GM13977 (cell line): ENCODE data around the gene PCAT7.
"Not testable (repeated sequence)": the region's sequence is repeated elsewhere in the genome, so short reads cannot be mapped to it uniquely, and the experiment has no call there.

Source experiments
- DNase-seq: peaks from one replicate; pipeline ENCODE4 v3.0.0; 2012; ENCODE audit warnings: low spot score
- CTCF ChIP-seq: IDR thresholded peaks from 2 replicates; pipeline ENCODE4 v1.5.1; 2012; ENCODE audit warnings: mild to moderate bottlenecking, control low read depth; ENCODE audit not compliant: insufficient read depth; ENCODE audit errors: extremely low read depth, missing control alignments
- in situ Hi-C: fragments of 300-500 bp; cut with MboI; formaldehyde crosslinking; loops from one replicate; pipeline ENCODE4 v1.12.0; 2022; ENCODE audit warnings: low sequenced_read_pairs, low pct_unique_long_range_greater_than_20kb, mixed read lengths, inconsistent platforms; ENCODE audit not compliant: unreplicated experiment

Gene PCAT7

DNA sequence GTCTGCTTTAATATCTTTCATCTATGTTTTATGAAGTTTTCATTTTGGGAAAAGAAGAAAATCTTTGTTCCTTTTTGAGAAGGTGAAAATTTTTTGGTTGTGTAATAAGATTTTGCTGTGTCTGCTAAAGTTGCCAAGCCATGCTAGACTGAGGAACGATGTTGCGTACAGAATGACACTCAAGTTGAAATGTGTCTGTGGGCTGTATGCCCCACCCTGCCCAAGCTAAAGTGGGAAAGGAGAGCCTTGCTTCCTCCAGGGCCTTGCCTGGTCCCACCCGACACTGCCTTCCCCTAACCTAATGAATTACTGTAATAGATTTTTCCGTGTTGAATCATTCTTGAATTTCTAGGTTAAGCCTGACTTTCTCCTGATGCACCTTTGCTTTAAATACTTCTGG is 2.5 kb downstream of the PCAT7 start:
- in situ Hi-C loops, result no loop called here
- TF ChIP-seq CTCF, result no peak
- DNase-seq, result no peak

DNA sequence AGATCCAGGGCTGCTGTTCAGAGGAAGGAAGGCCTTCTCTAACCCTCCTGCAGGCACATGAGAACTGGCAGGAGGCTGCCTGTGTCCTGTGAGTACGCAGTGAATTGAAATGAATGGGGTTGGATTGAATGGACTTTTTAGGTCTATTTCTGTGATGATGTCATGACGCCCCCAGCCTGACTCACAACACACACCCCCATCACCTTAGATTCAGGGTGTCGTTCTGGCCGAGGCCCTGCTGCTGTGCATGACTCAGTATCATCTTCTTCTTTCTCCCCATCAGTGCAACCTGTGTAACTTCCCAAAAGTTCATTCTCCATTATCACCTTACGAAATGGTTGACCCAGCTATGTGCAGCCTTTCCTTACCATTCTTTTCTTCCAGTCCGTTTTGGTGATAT is 5.4 kb downstream of the PCAT7 start:
- TF ChIP-seq CTCF, result no peak
- in situ Hi-C loops, result no loop called here
- DNase-seq, result no peak

- TF ChIP-seq CTCF, result no peak
- no peak for DNase-seq
- in situ Hi-C loops, result no loop called here
Observed at GRCh38 chr9:94563548-94563947, 8.7 kb downstream of the PCAT7 start.

GRCh38 chr9:94564279-94564678 is 9.4 kb downstream of the PCAT7 start:
- in situ Hi-C loops, DNase-seq: not testable (repeated sequence)

DNA sequence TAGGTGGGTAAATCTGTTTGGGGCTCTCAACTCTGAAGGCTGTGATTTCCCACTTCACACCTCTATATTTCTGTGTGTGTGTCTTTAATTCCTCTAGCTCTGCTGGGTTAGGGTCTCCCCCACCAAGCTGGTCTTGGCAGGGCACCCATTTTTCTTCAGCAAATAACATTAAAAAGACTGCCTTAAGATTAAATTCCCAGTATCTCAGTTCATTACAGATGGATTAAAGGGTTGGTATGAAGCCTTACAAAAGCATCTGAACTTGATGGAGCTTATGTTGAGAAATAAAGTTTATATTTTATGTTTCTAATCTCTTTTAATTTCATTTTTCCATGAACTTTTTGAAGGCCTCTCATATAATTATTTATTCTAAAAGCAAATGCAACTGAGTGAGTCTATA is 11.7 kb downstream of the PCAT7 start:
- in situ Hi-C loops, result no loop called here
- TF ChIP-seq CTCF, result no peak
- no peak for DNase-seq

DNA sequence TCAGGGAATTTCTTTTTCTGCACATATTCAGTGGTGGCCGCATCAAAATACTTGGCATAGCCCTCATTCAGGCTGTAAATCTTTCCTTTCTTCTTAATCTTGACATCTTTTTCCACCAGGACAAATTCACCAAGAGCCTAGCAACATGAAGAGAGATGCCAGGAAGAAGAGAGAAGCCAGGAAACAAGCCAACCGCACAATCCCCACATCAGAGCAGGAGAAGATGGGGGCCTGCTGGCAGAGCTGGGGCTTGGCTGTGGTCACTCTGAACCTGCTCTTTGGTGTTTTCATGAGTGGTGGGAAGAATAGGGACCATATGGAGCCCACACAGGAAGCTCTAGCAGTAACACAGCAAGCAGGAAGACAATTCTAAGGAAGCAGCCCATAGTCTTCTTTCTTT is 12.4 kb downstream of the PCAT7 start:
- in situ Hi-C loops, result no loop called here
- TF ChIP-seq CTCF, result no peak
- no peak for DNase-seq

- in situ Hi-C loops, result no loop called here
- no peak for TF ChIP-seq CTCF
- DNase-seq, result no peak
Observed at GRCh38 chr9:94568250-94568889, 13.5 kb downstream of the PCAT7 start.
